BLaER1 treated with 17β-estradiol and CSF1 and Interleukin-3, amounts not matched to agents 10 nM and 100 nM (cell line): Measurements from ENCODE around the gene AFTPH.

Source experiments
- H3K27ac ChIP-seq, 11 experiments: shearing (Covaris generic); formaldehyde crosslinking; 2 replicates each; pipeline ENCODE4 v1.8.1; 2022
- H3K27me3 ChIP-seq, 11 experiments: shearing (Covaris generic); formaldehyde crosslinking; 2 replicates each; pipeline ENCODE4 v1.8.1; 2022
- H3K36me3 ChIP-seq, 11 experiments: shearing (Covaris generic); formaldehyde crosslinking; 2 replicates each; pipeline ENCODE4 v1.8.1; 2022
- H3K4me1 ChIP-seq, 10 experiments: shearing (Covaris generic); formaldehyde crosslinking; 2 replicates each; pipeline ENCODE4 v1.8.1; 2022
- H3K4me2 ChIP-seq, 11 experiments: shearing (Covaris generic); formaldehyde crosslinking; 2 replicates each; pipeline ENCODE4 v1.8.1; 2022
- H3K4me3 ChIP-seq, 10 experiments: shearing (Covaris generic); formaldehyde crosslinking; 2 replicates each; pipeline ENCODE4 v1.8.1; 2022
- H3K9ac ChIP-seq, 11 experiments: shearing (Covaris generic); formaldehyde crosslinking; 2 replicates each; pipeline ENCODE4 v1.8.1; 2022
- H3K9me3 ChIP-seq, 11 experiments: shearing (Covaris generic); formaldehyde crosslinking; replicated peaks in 1 of 11; 2 replicates each; pipeline ENCODE4 v1.8.1; 2022
- H4K20me1 ChIP-seq, 11 experiments: shearing (Covaris generic); formaldehyde crosslinking; 2 replicates each; pipeline ENCODE4 v1.8.1; 2022
- Cebpa-rat ChIP-seq, 11 experiments: shearing (Covaris generic); IDR thresholded peaks; 2 replicates each; pipeline ENCODE4 v1.8.1; 2022

The AFTPH gene

DNA sequence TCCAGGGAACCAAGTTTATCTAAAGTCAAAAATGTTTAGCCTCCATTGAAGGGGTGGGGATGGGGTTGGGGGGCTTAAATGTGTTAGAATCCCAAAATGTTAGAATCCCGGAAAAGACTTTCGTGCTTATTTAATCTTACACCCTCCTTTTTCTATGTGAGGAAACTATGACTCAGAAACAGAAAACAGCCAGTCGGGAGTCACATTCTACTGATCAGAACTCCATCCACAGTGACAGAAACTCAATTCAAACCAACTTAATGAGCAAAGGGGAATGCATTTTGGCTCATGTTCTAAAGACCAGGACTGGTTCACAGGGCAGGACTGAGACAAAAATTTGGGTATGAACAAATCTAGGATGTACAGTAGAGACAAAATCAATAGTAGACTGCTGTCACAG lies 31.9 kb upstream of the AFTPH start:
- Histone ChIP-seq H4K20me1 (peaks cover 0 to 8% (median 0%) of the 10 kb centered on the region in 11 experiments; a peak in 2 of 22 replicates), H3K4me3 (no peak overlapping the region), H3K36me3 (no peaks in the 10 kb centered on the region), H3K4me1 (peaks cover 22 to 35% (median 29%) of the 10 kb centered on the region in 10 experiments), H3K27ac (no peak overlapping the region), H3K9ac (no peak overlapping the region), H3K4me2 (no peak overlapping the region), H3K27me3 (peaks cover 0 to 4% (median 2%) of the 10 kb centered on the region in 11 experiments; a peak in 9 of 22 replicates), H3K9me3 (no peaks in the 10 kb centered on the region)
- TF ChIP-seq Cebpa-rat (IDR thresholded peaks at IDR 0.05) = no peak

GRCh38 chr2:64492821-64493220 lies 31.3 kb upstream of the AFTPH start:
- H3K27ac ChIP-seq = no peak overlapping the region
- H3K9ac ChIP-seq = no peak overlapping the region
- H3K4me1 ChIP-seq = peaks cover 22 to 29% (median 26%) of the 10 kb centered on the region in 10 experiments
- peaks cover 0 to 8% (median 0%) of the 10 kb centered on the region in 11 experiments; a peak in 2 of 22 replicates for H4K20me1 ChIP-seq
- H3K4me2 ChIP-seq = no peak overlapping the region
- H3K36me3 ChIP-seq = no peaks in the 10 kb centered on the region
- TF ChIP-seq Cebpa-rat (IDR thresholded peaks at IDR 0.05) = no peak
- H3K9me3 ChIP-seq = no peaks in the 10 kb centered on the region
- no peak overlapping the region for H3K4me3 ChIP-seq
- H3K27me3 ChIP-seq = no peaks in the 10 kb centered on the region

DNA sequence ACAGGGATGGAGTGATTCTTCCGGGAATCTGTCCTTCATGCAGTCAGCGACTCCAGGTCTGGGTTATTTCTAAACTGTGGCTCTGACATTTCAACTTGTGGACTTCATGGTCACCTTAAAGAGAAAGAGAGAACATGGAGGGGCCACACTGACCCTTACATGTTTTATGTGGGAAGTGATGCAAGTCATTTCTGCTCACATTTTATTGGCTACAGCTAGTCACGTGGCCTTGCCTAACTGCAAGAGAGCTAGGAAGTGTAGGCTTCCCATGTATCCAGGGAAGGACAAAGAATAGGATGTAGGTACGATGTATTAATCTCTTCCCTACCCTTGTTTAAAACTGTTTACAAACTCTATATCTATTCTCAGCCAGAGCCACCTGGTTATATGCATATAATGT lies 30.3 kb upstream of the AFTPH start:
- Histone ChIP-seq H3K4me2 (no peak overlapping the region), H4K20me1 (peaks cover 0 to 4% (median 0%) of the 10 kb centered on the region in 11 experiments; a peak in 2 of 22 replicates), H3K27me3 (no peaks in the 10 kb centered on the region), H3K9me3 (no peaks in the 10 kb centered on the region), H3K9ac (no peak overlapping the region), H3K4me3 (no peak overlapping the region), H3K27ac (no peak overlapping the region), H3K4me1 (peaks cover 14 to 19% (median 17%) of the 10 kb centered on the region in 10 experiments), H3K36me3 (no peaks in the 10 kb centered on the region)
- TF ChIP-seq Cebpa-rat (IDR thresholded peaks at IDR 0.05) = no peak

GRCh38 chr2:64498438-64498837 lies 25.7 kb upstream of the AFTPH start:
- H3K27me3 ChIP-seq = no peaks in the 10 kb centered on the region
- H3K9me3 ChIP-seq = no peaks in the 10 kb centered on the region
- no peak overlapping the region for H3K4me2 ChIP-seq
- H3K4me3 ChIP-seq = no peak overlapping the region
- H3K27ac ChIP-seq = no peak overlapping the region
- no peak for TF ChIP-seq Cebpa-rat (IDR thresholded peaks at IDR 0.05)
- no peaks in the 10 kb centered on the region for H3K36me3 ChIP-seq
- H3K4me1 ChIP-seq = no peaks in the 10 kb centered on the region
- no peak overlapping the region for H3K9ac ChIP-seq
- H4K20me1 ChIP-seq = no peaks in the 10 kb centered on the region

DNA sequence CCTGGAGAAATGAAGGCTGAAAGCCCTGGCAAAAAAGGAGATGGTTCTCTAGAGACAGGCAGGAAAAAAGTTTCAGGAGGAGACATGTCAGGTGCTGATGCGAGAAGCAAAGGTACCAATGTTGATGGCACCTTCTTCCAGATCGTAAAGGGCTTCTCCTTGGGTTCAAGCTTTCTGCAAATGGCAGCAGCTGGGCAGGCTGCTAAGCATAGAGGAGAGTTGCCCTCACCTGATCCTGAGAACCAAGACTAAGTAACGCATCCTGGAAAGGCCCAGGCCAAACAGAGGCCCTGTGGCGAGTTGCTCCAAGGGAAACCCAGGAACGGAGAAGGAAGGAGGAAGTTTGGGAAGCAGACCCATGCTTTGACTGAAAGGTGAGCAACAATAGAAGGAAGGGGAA lies 23.6 kb upstream of the AFTPH start:
- Histone ChIP-seq H3K4me2 (no peak overlapping the region), H3K4me3 (no peak overlapping the region)
- no peak for TF ChIP-seq Cebpa-rat (IDR thresholded peaks at IDR 0.05)

GRCh38 chr2:64501946-64502345 lies 22.2 kb upstream of the AFTPH start:
- no peaks in the 10 kb centered on the region for H3K27me3 ChIP-seq
- no peaks in the 10 kb centered on the region for H3K9me3 ChIP-seq
- H3K36me3 ChIP-seq = no peaks in the 10 kb centered on the region
- no peaks in the 10 kb centered on the region for H4K20me1 ChIP-seq
- H3K27ac ChIP-seq = no peak overlapping the region
- H3K4me1 ChIP-seq = no peaks in the 10 kb centered on the region
- H3K4me3 ChIP-seq = no peak overlapping the region
- H3K9ac ChIP-seq = no peak overlapping the region
- TF ChIP-seq Cebpa-rat (IDR thresholded peaks at IDR 0.05) = no peak
- no peak overlapping the region for H3K4me2 ChIP-seq

More for the DNA sequence above, 23.6 kb upstream of the AFTPH start:
- Histone ChIP-seq H4K20me1 (no peaks in the 10 kb centered on the region), H3K27ac (no peak overlapping the region), H3K9me3 (no peaks in the 10 kb centered on the region), H3K27me3 (no peaks in the 10 kb centered on the region), H3K9ac (no peak overlapping the region), H3K4me1 (no peaks in the 10 kb centered on the region), H3K36me3 (no peaks in the 10 kb centered on the region)

DNA sequence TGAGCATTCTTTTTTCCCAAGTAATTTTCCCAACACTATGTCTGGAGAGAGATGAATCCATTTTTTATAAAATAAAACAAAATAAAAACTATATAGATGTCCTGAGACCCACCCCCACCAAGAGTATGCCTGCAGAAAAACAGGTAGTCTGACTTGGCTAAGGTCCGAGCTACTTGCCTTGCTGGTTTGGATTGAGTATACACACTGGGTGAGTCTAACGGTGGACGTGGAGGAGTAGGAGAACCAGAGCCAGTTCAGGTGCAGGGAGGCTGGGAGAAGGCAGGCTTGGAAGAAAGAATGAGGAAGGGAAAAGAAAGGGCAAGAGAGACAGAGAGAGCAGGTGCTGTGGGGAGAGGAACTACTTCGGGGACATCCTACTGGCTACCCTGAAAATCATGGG lies 21.3 kb upstream of the AFTPH start:
- Histone ChIP-seq H3K9ac (no peak overlapping the region), H3K4me2 (no peak overlapping the region), H3K4me3 (no peak overlapping the region), H4K20me1 (no peaks in the 10 kb centered on the region), H3K36me3 (no peaks in the 10 kb centered on the region), H3K27ac (no peak overlapping the region), H3K4me1 (no peaks in the 10 kb centered on the region), H3K9me3 (no peaks in the 10 kb centered on the region), H3K27me3 (no peaks in the 10 kb centered on the region)
- no peak for TF ChIP-seq Cebpa-rat (IDR thresholded peaks at IDR 0.05)

DNA sequence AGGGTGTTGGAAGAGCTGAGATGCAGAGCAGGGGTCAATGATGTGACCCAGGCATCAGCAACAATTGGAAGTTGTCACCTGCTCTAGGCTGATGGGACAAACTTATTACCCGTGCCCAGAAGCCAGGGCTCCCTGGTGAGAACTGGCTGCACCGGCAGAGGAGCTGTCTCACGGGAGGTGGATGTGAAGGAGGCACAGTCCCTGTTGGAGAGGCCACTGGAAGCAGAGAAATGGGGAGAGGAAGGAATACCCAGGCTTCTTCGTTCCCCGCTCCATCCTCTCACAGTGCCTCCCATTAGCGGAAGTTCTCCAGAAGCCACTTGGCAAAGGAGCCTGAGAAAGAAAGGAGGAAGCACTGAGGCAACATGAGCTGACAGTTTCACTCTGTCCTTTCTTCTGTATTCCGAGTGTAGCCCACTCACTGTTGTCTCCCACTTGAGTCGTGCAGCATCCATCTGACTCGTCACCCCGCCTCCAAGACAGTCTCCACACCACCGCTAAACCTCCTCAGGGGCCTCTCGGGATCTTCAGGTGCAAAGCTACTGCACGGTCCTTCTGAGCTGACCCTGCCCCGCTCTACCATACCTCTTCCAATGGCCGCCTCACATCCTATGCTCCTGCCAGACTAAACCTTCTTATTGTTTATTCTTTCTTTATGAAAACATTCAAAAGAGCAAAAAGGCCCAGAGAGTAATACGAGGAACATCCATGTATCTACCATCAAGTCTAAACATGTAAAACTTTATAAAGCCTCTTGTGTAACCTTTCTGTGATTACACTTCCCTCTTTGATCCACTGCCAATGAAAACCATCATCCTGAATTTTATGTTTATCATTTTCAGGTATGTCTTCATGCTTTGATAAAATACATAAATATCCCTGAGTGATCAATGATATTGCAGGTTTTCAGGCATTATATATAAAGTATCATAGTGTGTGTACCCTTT lies 19.1 kb upstream of the AFTPH start:
- TF ChIP-seq Cebpa-rat (IDR thresholded peaks at IDR 0.05) = no peak
- H3K4me3 ChIP-seq = no peak overlapping the region
- H3K36me3 ChIP-seq = no peaks in the 10 kb centered on the region
- no peaks in the 10 kb centered on the region for H3K4me1 ChIP-seq
- no peaks in the 10 kb centered on the region for H3K27me3 ChIP-seq
- no peaks in the 10 kb centered on the region for H4K20me1 ChIP-seq
- H3K9me3 ChIP-seq = no peaks in the 10 kb centered on the region
- no peak overlapping the region for H3K4me2 ChIP-seq
- H3K9ac ChIP-seq = no peak overlapping the region
- no peak overlapping the region for H3K27ac ChIP-seq

GRCh38 chr2:64506686-64507085 lies 17.4 kb upstream of the AFTPH start:
- Histone ChIP-seq H3K27me3 (no peaks in the 10 kb centered on the region), H4K20me1 (no peaks in the 10 kb centered on the region), H3K9ac (no peak overlapping the region), H3K36me3 (no peaks in the 10 kb centered on the region), H3K27ac (no peak overlapping the region), H3K4me2 (no peak overlapping the region), H3K4me3 (no peak overlapping the region), H3K4me1 (no peaks in the 10 kb centered on the region), H3K9me3 (no peaks in the 10 kb centered on the region)
- TF ChIP-seq Cebpa-rat (IDR thresholded peaks at IDR 0.05) = no peak

DNA sequence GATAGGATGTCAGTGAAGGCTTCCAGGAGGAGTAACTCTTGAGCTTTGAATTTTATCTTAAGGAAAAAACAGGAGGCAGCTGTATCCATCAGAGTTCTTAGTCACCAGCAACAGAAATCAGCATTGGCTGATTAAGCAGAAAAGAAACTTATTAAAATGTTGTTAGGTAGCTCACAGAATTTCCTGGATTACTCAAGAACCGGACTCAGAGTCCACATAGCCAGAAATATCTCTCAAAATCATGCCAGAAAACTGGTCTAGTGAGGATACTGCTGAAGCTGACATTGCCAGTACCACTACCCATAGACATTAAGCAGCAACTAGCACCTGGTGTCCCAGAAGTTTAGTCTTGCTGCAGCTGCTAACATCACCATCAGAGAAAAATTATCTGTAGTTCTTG lies 10.1 kb upstream of the AFTPH start:
- Histone ChIP-seq H3K27ac (no peak overlapping the region), H3K4me2 (no peak overlapping the region), H3K36me3 (no peaks in the 10 kb centered on the region), H3K9me3 (no peaks in the 10 kb centered on the region), H3K27me3 (no peaks in the 10 kb centered on the region), H3K9ac (no peak overlapping the region), H4K20me1 (no peaks in the 10 kb centered on the region), H3K4me1 (no peaks in the 10 kb centered on the region), H3K4me3 (no peak overlapping the region)
- TF ChIP-seq Cebpa-rat (IDR thresholded peaks at IDR 0.05) = no peak
